ENCODE measurements around the gene SIAH2. TPM values are rescaled to one million over a fixed set of nuclear protein-coding genes. Genes with fewer than 3 reads are reported as not detected.
A peak's percentile ranks its signal among the peaks of the same experiment; 100 is the strongest.

Gene SIAH2
- total RNA-seq, 2 experiments from 2014 or later, result 30.9 to 40.8 TPM

DNA sequence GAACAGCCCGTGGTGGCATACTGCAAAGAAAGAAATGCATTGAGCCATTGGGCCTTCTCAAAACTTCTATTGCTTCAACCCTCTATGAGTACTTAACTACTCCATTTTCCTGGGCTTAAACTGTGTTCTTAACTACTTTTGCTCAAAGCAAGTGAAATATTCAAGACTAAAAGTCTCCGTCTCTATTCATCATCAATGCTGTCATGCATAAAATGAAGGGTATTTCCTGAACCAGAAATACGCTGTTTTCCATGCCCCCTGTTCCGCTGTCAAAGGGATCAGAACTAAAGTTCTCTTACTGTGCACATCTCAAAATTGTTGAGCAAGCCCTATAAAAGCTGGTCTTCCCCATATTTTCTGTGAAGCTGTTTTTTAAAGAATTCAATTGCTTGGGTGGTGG is 20.3 kb downstream of the SIAH2 start:
- ChIA-PET CTCF (interaction anchor here (0.5 to 1.5 kb wide), 4 partner anchors 17 to 1476 kb away, joined by 3 to 7 read pairs (median 3); no protein-coding TSS in a partner anchor), POLR2A (no interaction called here)
- no peak overlapping the region for H3K27ac Mint-ChIP-seq
- H3K4me1 Mint-ChIP-seq, result peaks cover 81% of the 10 kb centered on the region
- H3K9me3 Mint-ChIP-seq, result no peaks in the 10 kb centered on the region
- no peak overlapping the region for H3K4me3 Mint-ChIP-seq
- DNase-seq, result no peak
- no peaks in the 10 kb centered on the region for H3K27me3 Mint-ChIP-seq
- peaks cover 39% of the 10 kb centered on the region for H3K36me3 Mint-ChIP-seq (ENCODE audit: low read depth)

- no peak overlapping the region for H3K4me3 Mint-ChIP-seq
- CTCF ChIA-PET, result interaction anchor here (1.1 kb wide), 1 partner anchor 22 kb away, joined by 3 read pairs; no protein-coding TSS in a partner anchor
- H3K9me3 Mint-ChIP-seq, result no peaks in the 10 kb centered on the region
- POLR2A ChIA-PET, result no interaction called here
- no peaks in the 10 kb centered on the region for H3K27me3 Mint-ChIP-seq
- H3K36me3 Mint-ChIP-seq (ENCODE audit: low read depth), result peaks cover 36% of the 10 kb centered on the region
- H3K4me1 Mint-ChIP-seq, result peaks cover 82% of the 10 kb centered on the region
- DNase-seq, result no peak
- H3K27ac Mint-ChIP-seq, result peak overlapping the region; percentile 44
These were observed 20.8 kb downstream of the SIAH2 start for GRCh38 chr3:150742141-150742523.

DNA sequence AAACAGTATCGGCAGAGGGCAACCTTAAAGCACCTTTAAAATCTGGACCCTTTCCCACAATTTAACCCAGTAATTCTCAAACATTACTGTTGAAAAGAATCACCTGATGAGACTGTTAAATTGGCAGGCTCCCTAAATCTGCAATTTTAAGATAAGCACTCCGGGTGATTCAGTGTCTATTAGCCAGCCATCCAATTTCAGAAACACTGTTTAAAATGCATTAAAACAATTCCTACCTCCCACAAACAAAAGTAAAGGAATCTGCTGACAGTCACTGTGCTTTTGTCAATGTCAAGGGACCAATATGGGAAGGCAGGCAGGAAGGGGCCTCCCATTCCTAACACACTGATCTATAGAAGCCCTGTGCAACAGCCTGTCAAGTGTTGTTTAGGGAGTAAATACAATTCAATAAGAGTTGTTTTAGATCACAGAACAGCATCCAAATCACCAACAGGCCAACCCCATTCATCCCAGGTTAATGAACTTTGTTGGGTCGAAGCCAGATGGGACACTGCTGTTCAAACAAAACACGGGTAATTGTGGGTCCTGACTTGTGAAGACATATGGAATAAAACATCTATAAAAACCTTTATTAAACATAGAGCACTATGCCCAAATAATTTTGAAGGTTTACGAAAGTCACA is 21.4 kb downstream of the SIAH2 start:
- peaks cover 33% of the 10 kb centered on the region for H3K36me3 Mint-ChIP-seq (ENCODE audit: low read depth)
- no peaks in the 10 kb centered on the region for H3K9me3 Mint-ChIP-seq
- H3K4me3 Mint-ChIP-seq, result no peak overlapping the region
- no peak overlapping the region for H3K27ac Mint-ChIP-seq
- H3K27me3 Mint-ChIP-seq, result no peaks in the 10 kb centered on the region
- ChIA-PET CTCF (interaction anchor here (1.1 kb wide), 1 partner anchor 22 kb away, joined by 3 read pairs; no protein-coding TSS in a partner anchor), POLR2A (no interaction called here)
- no peak for DNase-seq
- H3K4me1 Mint-ChIP-seq, result peaks cover 80% of the 10 kb centered on the region

- H3K36me3 Mint-ChIP-seq (ENCODE audit: low read depth), result peaks cover 29% of the 10 kb centered on the region
- peak overlapping the region; percentile 63 for H3K27ac Mint-ChIP-seq
- no peaks in the 10 kb centered on the region for H3K27me3 Mint-ChIP-seq
- peaks cover 76% of the 10 kb centered on the region for H3K4me1 Mint-ChIP-seq
- no peak for DNase-seq
- no peak overlapping the region for H3K4me3 Mint-ChIP-seq
- ChIA-PET CTCF (interaction anchor here (0.6 to 1.2 kb wide), 4 partner anchors 12 to 177 kb away, joined by 3 read pairs; no protein-coding TSS in a partner anchor), POLR2A (no interaction called here)
- no peaks in the 10 kb centered on the region for H3K9me3 Mint-ChIP-seq
These were observed 22.1 kb downstream of the SIAH2 start for GRCh38 chr3:150740733-150741496.

DNA sequence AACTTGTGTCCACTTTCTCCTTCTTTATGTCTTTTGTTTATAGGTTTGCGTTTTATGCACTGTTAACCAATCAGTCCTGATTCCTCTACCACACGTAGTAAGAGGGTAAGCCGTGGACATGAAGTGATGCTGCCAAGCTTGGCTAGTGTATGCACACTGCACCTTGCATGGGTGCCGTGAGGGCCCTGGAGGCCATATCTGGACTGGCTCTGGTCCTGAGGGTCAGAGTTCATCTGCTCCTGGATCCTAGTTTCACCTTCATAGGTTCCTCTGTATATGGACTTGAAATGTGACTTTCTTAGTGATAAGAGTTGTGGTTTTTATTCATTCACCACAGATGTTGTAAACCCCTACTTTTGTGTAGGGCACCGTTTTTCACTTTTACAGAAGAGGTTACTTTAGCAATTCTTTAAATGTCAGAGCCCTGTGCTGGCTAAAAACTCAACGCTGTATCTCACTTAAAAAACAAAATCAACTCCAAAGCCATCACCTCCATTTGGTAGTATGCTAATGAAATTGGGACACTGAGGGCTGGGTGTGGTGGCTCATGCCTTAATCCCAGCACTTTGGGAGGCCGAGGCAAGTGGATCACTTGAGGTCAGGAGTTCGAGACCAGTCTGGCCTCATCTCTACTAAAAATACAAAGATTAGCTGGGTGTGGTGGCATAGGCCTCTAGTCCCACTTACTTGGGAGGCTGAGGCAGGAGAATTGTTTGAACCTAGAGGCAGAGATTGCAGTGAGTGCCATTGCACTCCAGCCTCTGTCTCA is 22.9 kb downstream of the SIAH2 start:
- Mint-ChIP-seq H3K27ac (peak overlapping the region; percentile 79), H3K4me1 (peaks cover 72% of the 10 kb centered on the region), H3K27me3 (no peaks in the 10 kb centered on the region), H3K9me3 (no peaks in the 10 kb centered on the region), H3K36me3 (ENCODE audit: low read depth) (peaks cover 29% of the 10 kb centered on the region), H3K4me3 (peak overlapping the region; percentile 7)
- ChIA-PET CTCF (interaction anchor here (0.6 to 1.2 kb wide), 5 partner anchors 13 to 177 kb away, joined by 3 to 4 read pairs (median 3); no protein-coding TSS in a partner anchor), POLR2A (no interaction called here)
- DNase-seq, result no peak

GRCh38 chr3:150739200-150739863 is 23.6 kb downstream of the SIAH2 start:
- H3K27me3 Mint-ChIP-seq, result no peaks in the 10 kb centered on the region
- no peak for DNase-seq
- no peak overlapping the region for H3K4me3 Mint-ChIP-seq
- ChIA-PET CTCF (interaction anchor here (1.2 kb wide), 1 partner anchor 100 kb away, joined by 3 read pairs; no protein-coding TSS in a partner anchor), POLR2A (no interaction called here)
- peaks cover 65% of the 10 kb centered on the region for H3K4me1 Mint-ChIP-seq
- H3K9me3 Mint-ChIP-seq, result no peaks in the 10 kb centered on the region
- peaks cover 29% of the 10 kb centered on the region for H3K36me3 Mint-ChIP-seq (ENCODE audit: low read depth)
- no peak overlapping the region for H3K27ac Mint-ChIP-seq

DNA sequence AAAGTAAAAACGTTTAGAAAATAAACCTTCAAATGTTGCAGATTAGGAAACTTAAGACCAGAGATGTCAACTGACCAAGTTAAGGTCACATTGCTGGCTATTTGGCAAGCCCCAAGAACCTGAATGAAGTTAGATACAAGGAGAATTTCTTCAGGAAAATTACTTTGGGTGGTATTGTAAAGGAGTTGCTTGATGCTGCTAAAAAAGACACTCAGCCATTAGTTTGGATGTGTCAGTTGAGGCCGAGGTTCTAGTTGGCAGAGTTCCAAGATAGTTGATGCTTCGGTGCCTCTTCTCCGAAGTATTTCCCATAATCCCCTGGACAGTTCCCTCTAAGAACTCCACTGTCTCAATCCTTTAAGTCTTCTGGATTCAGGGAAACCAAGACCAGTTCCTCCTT is 24.3 kb downstream of the SIAH2 start:
- H3K4me1 Mint-ChIP-seq, result peaks cover 62% of the 10 kb centered on the region
- H3K9me3 Mint-ChIP-seq, result no peaks in the 10 kb centered on the region
- no peaks in the 10 kb centered on the region for H3K27me3 Mint-ChIP-seq
- no peak overlapping the region for H3K4me3 Mint-ChIP-seq
- no peak overlapping the region for H3K27ac Mint-ChIP-seq
- H3K36me3 Mint-ChIP-seq (ENCODE audit: low read depth), result peaks cover 29% of the 10 kb centered on the region
- no peak for DNase-seq
- ChIA-PET CTCF (interaction anchor here (1.1 to 1.6 kb wide), 4 partner anchors 10 to 23 kb away, joined by 3 to 5 read pairs (median 3); no protein-coding TSS in a partner anchor), POLR2A (no interaction called here)

DNA sequence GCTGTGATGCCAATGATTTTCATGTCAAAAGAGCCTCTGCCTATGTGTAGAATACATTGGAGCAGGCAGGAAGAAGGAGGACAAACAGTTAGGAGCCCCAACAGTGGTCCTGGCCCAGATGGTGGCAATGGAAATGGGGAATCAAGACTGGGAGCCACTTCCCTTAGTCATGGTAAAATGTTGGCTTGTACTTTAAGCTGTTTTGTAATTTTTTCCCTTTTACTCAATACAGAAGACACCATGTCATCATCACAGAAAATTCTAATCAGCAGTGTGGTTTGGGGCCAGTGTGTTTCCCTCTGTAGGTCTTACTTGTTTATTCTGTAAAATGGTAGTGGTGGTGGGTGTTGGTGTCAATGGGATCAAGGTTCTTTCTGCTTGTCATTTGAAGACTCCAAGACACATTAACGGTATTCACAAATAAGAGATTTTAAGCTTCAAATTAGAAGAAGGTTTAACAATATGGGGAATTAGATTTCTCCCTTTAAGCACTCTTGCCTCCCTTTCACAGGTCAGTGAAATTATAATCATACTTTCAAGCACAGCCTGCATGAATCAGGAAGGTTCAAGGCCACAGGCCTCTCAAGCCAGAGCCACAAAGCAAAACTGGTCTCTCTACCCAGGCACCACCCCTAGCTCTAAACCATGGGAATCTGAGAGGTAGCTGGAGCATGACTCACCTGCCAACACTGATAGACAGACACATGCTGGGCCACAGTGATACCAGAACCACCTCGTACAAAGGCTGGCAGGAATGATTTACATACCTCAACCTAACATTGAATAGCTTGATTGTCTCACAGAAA is 24.9 kb downstream of the SIAH2 start:
- no peak overlapping the region for H3K4me3 Mint-ChIP-seq
- H3K9me3 Mint-ChIP-seq, result no peaks in the 10 kb centered on the region
- ChIA-PET POLR2A (interaction anchor here (0.6 to 1.0 kb wide), 2 partner anchors 25 to 150 kb away, joined by 3 read pairs; partner anchors contain the start of gene SIAH2), CTCF (interaction anchor here (1.1 to 1.6 kb wide), 4 partner anchors 10 to 24 kb away, joined by 3 to 5 read pairs (median 3); no protein-coding TSS in a partner anchor)
- no peaks in the 10 kb centered on the region for H3K27me3 Mint-ChIP-seq
- no peak overlapping the region for H3K27ac Mint-ChIP-seq
- H3K4me1 Mint-ChIP-seq, result peaks cover 58% of the 10 kb centered on the region
- peaks cover 25% of the 10 kb centered on the region for H3K36me3 Mint-ChIP-seq (ENCODE audit: low read depth)
- DNase-seq, result no peak

DNA sequence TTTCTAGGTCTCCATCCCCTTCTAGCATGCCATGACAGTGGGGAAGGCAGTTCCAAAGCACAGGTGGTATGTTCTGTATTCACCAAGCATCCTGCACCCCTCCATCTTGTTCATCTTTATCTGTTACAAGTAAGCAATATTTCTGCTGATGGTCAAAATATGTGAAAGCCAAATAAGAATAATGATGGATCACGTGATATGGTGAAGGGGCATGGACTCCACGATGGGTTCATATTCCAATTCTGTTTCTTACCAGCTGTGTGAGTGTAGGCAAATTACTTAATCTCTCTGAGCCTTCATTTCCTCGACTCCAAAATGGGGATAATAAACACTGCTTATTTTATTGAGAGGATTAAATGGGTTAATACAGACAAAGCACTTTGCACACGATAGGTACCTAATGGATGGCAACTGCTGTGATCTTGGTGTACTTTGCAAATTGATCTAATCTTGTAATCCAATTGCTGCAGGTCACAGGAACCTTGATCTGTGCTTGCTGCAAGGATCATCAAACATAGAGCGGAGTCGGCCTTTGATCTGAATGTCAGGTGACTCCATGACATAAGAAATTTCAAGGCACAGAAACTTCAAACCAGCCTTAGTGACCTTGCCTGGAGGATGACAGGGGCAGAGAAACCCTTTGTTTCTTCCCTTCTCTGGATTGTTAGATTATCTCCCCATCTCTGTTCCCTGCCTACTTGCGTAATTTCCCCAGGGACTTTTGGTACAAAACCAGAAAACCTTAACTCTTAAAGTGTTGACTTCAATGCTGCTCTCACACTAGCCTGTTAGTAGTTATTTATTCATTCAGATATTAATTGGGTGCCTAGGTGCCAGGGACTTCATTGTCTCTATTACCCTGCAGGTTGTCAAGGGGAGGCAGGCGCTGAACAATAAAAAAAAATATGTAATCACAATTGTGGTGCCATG is 25.8 kb downstream of the SIAH2 start:
- Mint-ChIP-seq H3K4me1 (peaks cover 49% of the 10 kb centered on the region), H3K9me3 (no peaks in the 10 kb centered on the region), H3K27me3 (no peaks in the 10 kb centered on the region), H3K27ac (no peak overlapping the region), H3K4me3 (no peak overlapping the region), H3K36me3 (ENCODE audit: low read depth) (peaks cover 18% of the 10 kb centered on the region)
- DNase-seq, result no peak
- POLR2A ChIA-PET, result interaction anchor here (1.0 kb wide), 1 partner anchor 26 kb away, joined by 3 read pairs; the partner anchor contains the start of gene SIAH2
- CTCF ChIA-PET, result interaction anchor here (1.2 to 1.6 kb wide), 3 partner anchors 9 to 25 kb away, joined by 3 to 5 read pairs (median 3); no protein-coding TSS in a partner anchor

- no peaks in the 10 kb centered on the region for H3K9me3 Mint-ChIP-seq
- DNase-seq, result no peak
- ChIA-PET POLR2A (no interaction called here), CTCF (interaction anchor here (1.0 to 1.1 kb wide), 3 partner anchors 9 to 24 kb away, joined by 3 to 5 read pairs (median 3); no protein-coding TSS in a partner anchor)
- H3K4me1 Mint-ChIP-seq, result peaks cover 42% of the 10 kb centered on the region
- peaks cover 10% of the 10 kb centered on the region for H3K36me3 Mint-ChIP-seq (ENCODE audit: low read depth)
- H3K4me3 Mint-ChIP-seq, result no peak overlapping the region
- H3K27ac Mint-ChIP-seq, result no peak overlapping the region
- H3K27me3 Mint-ChIP-seq, result no peaks in the 10 kb centered on the region
These were observed 26.7 kb downstream of the SIAH2 start for GRCh38 chr3:150736316-150736719.

- Mint-ChIP-seq H3K27ac (no peak overlapping the region), H3K27me3 (no peaks in the 10 kb centered on the region), H3K36me3 (ENCODE audit: low read depth) (no peaks in the 10 kb centered on the region), H3K4me1 (peaks cover 26% of the 10 kb centered on the region), H3K4me3 (no peak overlapping the region), H3K9me3 (no peaks in the 10 kb centered on the region)
- POLR2A ChIA-PET, result interaction anchor here (0.6 kb wide), 1 partner anchor 57 kb away, joined by 3 read pairs; no protein-coding TSS in a partner anchor
- DNase-seq, result no peak
- CTCF ChIA-PET, result interaction anchor here (1.1 kb wide), 1 partner anchor 25 kb away, joined by 3 read pairs; no protein-coding TSS in a partner anchor
These were observed 28.2 kb downstream of the SIAH2 start for GRCh38 chr3:150734795-150735119.
